Ovary (tissue), 9 donors: ENCODE data around the gene TENM4. TPM values are rescaled to one million over a fixed set of nuclear protein-coding genes. Genes with fewer than 3 reads are reported as not detected.

Experiments
- DNase-seq, 5 donors: peaks; one replicate each; pipeline ENCODE4 v3.0.0-alpha.2; 2019 to 2020
- H3K27ac ChIP-seq, 2 donors: fragments of 200-600 bp; one replicate each; pipeline versions ENCODE4 v1.5.1 to v1.8.0; 2019 to 2022
- H3K27me3 ChIP-seq: fragments of 200-600 bp; one replicate; pipeline ENCODE4 v1.8.0; 2022
- H3K36me3 ChIP-seq: fragments of 200-600 bp; sonication (generic); one replicate; pipeline ENCODE4 v1.5.1; 2019
- H3K4me1 ChIP-seq: one replicate; pipeline ENCODE4 v1.8.1; 2013; ENCODE audit warnings: mild to moderate bottlenecking, moderate library complexity; ENCODE audit not compliant: insufficient read depth
- H3K4me3 ChIP-seq: fragments of 200-600 bp; sonication (generic); one replicate; pipeline ENCODE4 v1.5.1; 2017
- H3K9me3 ChIP-seq, 2 donors: fragments of 200-600 bp in 1 of 2; sonication (generic) in 1 of 2; one replicate each; pipeline versions ENCODE4 v1.5.1 to v1.8.1; 2013 to 2019; ENCODE audit warnings: mild to moderate bottlenecking in 1 of 2, moderate library complexity in 1 of 2
- EP300 ChIP-seq: sonication (generic); formaldehyde crosslinking; IDR thresholded peaks from one replicate; pipeline ENCODE4 v1.6.1; 2017; ENCODE audit warnings: antibody characterized with exemption
- POLR2A ChIP-seq: fragments of 450-650 bp; IDR thresholded peaks from one replicate; pipeline ENCODE4 v1.6.1; 2017; ENCODE audit warnings: antibody characterized with exemption, mild to moderate bottlenecking, moderate library complexity
- WGBS, 3 donors: extraction: QIAGEN DNeasy Blood & Tissue Kit in 1 of 3; methylation state at CpG; one replicate each; pipeline versions ENCODE4 v1.1.5 to v1.1.7; 2013 to 2017; 5-methylcytosine and 5-hydroxymethylcytosine counted together
- intact Hi-C, 4 donors: fragments of 100-400 bp; cut with DNase I; formaldehyde crosslinking; loops; one replicate each; pipeline versions ENCODE4 v1.11.0 to v1.15.1; 2022 to 2023
- polyA plus RNA-seq, 2 donors: library from polyadenylated mRNA; stranded (reverse); fragments of 200-250 nt in 1 of 2; fragments of 350-450 nt in 1 of 2; fragmentation: Illumina TruSeq in 1 of 2; extraction: RNeasy Lipid Tissue Mini Kit (QIAGEN cat#74804) in 1 of 2; gene quantifications; one replicate each; pipeline ENCODE4 v1.2.3, GENCODE V29; 2013 to 2014
- total RNA-seq, 7 donors: library from RNA; depleted of rRNA in 2 of 7; stranded (reverse); fragments of >200 nt in 2 of 7; fragmentation: NEBNext Ultra II Directional in 3 of 7; extraction: Animal tissue kit (Norgen Biotek cat#: 25700) in 3 of 7; gene quantifications; one replicate each; pipeline versions ENCODE4 v1.1.0 to v1.2.4, GENCODE V29; 2016 to 2023
- TF ChIP-seq, protein P1 (sequence below), 3 donors: fragments of 450-650 bp in 2 of 3; fragments of 200-600 bp in 1 of 3; IDR thresholded peaks; one replicate each; pipeline versions ENCODE4 v1.5.1 to v1.8.0; 2016 to 2022; ENCODE audit warnings: antibody characterized with exemption in 3 of 3, mild to moderate bottlenecking in 1 of 3
- donor health status: DM: no; HTN: no; CAD: no; lungs with moderate emphysema.
- donor health status: DM: no; HTN: no; CAD: no.
- donor health status: Bipolar disorder and iron deficiency.
- donor health status: DM: yes; HTN: yes; CAD: no.
- donor health status: DM: no; HTN: no; CAD: no.
- donor health status: DM: yes; HTN: yes; CAD: no.

The TENM4 gene
- total and polyA plus RNA-seq, 9 donors: 11.0 to 206 (median 107) TPM

DNA sequence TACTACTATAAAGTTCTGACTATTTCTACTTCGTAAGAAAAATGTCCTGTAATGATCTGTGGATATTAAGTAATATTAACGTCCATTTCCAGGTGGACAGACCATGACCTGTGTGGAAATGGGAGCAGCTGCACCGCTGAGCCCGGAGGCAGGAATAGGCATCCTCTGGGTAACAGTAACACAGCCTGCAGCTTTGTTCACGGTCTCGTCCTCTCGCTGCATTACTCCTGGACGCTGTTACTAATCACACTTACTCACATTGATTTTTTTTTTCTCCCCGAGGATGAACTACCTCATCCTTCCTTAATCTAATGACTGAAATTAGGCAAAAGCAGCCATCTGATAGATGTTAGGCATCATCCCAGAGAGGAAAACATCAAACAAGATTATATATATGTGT, 520.5 kb downstream of the TENM4 start:
- Histone ChIP-seq H3K9me3 (no peaks in the 10 kb centered on the region), H3K27me3 (no peaks in the 10 kb centered on the region), H3K4me1 (no peaks in the 10 kb centered on the region), H3K27ac (no peak overlapping the region), H3K36me3 (no peaks in the 10 kb centered on the region), H3K4me3 (no peak overlapping the region)
- 74 to 93% (median 76%) methylated on average over 9 of the region's 9 CpGs for WGBS, 3 donors
- DNase-seq: no peak
- intact Hi-C loops: no loop called here
- no peak for TF ChIP-seq EP300
- TF ChIP-seq, protein P1, sequence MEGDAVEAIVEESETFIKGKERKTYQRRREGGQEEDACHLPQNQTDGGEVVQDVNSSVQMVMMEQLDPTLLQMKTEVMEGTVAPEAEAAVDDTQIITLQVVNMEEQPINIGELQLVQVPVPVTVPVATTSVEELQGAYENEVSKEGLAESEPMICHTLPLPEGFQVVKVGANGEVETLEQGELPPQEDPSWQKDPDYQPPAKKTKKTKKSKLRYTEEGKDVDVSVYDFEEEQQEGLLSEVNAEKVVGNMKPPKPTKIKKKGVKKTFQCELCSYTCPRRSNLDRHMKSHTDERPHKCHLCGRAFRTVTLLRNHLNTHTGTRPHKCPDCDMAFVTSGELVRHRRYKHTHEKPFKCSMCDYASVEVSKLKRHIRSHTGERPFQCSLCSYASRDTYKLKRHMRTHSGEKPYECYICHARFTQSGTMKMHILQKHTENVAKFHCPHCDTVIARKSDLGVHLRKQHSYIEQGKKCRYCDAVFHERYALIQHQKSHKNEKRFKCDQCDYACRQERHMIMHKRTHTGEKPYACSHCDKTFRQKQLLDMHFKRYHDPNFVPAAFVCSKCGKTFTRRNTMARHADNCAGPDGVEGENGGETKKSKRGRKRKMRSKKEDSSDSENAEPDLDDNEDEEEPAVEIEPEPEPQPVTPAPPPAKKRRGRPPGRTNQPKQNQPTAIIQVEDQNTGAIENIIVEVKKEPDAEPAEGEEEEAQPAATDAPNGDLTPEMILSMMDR (IDR thresholded peaks at IDR 0.05): no peak
- no peak for TF ChIP-seq POLR2A

DNA sequence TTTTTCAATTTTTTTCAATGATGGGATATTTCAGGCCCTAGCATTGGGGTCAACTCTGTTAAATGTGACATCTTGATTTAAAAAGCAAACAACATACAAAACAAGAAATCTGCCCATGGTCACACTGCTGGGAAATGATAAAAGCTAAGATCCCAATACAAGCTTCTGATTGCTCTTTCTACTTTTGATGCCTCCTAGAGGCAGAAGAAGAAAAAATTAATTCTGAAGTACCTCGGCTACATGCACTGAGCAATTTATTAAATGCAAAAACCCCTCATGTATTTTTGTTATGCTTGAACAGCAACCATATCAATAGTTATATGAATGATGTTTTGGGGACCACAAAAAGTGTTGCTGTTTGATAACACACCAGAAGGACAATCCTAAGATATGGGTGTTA, 524.1 kb downstream of the TENM4 start:
- intact Hi-C loops: no loop called here
- Histone ChIP-seq H3K27me3 (no peaks in the 10 kb centered on the region), H3K4me3 (no peak overlapping the region), H3K36me3 (no peaks in the 10 kb centered on the region), H3K4me1 (no peaks in the 10 kb centered on the region), H3K9me3 (no peaks in the 10 kb centered on the region), H3K27ac (no peak overlapping the region)
- 91 to 97% (median 93%) methylated on average over 1 of the region's 1 CpG for WGBS, 3 donors
- no peak for DNase-seq
- TF ChIP-seq, protein P1 (IDR thresholded peaks at IDR 0.05): no peak
- TF ChIP-seq POLR2A (no peak), EP300 (no peak)

DNA sequence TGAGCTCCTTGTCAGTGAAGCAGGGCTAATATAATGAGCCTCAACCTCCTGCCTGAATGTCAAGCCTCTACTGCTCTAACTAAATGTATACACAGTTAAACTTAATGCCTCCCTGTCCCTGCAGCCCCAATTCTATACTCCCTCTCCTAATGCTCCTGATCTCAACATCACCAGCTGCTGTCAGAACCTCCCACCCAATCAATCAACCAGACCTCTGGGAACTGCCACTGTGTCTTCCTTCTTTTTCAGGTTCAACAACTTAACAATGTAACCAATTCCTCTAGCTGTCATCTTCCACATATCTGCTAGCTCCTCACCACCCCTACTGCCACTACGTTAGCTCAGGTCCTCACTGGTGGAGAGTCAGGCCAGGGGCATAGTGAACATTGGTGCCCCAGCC, 526.3 kb downstream of the TENM4 start:
- no peaks in the 10 kb centered on the region for H3K9me3 ChIP-seq
- no peak overlapping the region for H3K4me3 ChIP-seq
- 42 to 96% (median 92%) methylated on average over 1 of the region's 1 CpG for WGBS, 3 donors
- intact Hi-C loops: no loop called here
- no peak overlapping the region for H3K27ac ChIP-seq
- H3K27me3 ChIP-seq: no peaks in the 10 kb centered on the region
- no peak for DNase-seq
- no peaks in the 10 kb centered on the region for H3K36me3 ChIP-seq
- H3K4me1 ChIP-seq: no peaks in the 10 kb centered on the region
- TF ChIP-seq, protein P1 (IDR thresholded peaks at IDR 0.05): no peak
- no peak for TF ChIP-seq POLR2A
- no peak for TF ChIP-seq EP300

DNA sequence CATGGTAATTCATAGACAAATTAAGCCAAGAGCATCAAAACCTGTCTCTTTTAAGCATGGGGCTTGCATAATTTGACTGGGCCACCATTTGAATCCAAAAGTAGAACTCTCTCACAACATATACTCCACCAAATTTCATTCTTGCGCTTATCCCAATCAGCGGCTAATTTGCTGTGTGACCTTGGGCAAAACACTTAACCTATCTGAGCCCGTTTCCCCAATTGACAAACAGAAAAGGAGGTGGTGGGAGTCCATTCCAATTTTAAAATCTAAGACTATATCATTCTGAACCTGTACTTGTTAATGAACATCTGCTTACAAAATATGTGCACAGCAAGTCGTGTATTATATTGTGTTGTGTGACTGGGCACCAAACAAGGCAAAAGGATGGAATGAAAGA, 528.1 kb downstream of the TENM4 start:
- 88 to 92% (median 90%) methylated on average over 4 of the region's 4 CpGs for WGBS, 3 donors
- no peaks in the 10 kb centered on the region for H3K27me3 ChIP-seq
- intact Hi-C loops: no loop called here
- TF ChIP-seq, protein P1 (IDR thresholded peaks at IDR 0.05): no peak
- no peak for TF ChIP-seq EP300
- no peak for TF ChIP-seq POLR2A
- no peak for DNase-seq
- no peaks in the 10 kb centered on the region for H3K9me3 ChIP-seq
- H3K27ac ChIP-seq: no peak overlapping the region
- no peak overlapping the region for H3K4me3 ChIP-seq
- no peaks in the 10 kb centered on the region for H3K4me1 ChIP-seq
- H3K36me3 ChIP-seq: no peaks in the 10 kb centered on the region

DNA sequence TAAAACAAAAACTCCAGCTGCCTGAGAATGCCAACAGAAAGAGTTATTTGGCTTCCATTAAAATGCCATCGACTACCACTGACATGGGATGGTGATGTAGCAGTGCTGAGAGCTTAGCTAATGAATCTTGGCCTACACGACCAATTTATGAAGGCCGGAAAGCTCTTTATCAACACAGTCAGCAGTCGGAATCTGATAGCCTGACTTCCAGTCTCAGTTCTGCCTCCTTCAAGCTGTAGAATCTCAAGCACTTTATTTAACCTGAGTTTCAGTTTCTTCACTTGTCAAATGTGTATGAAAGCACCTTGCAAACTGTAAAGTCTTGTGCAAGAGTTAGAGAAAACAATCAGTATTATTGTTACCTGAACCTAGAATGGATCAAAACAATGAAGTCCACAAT, 530.5 kb downstream of the TENM4 start:
- H3K36me3 ChIP-seq: no peaks in the 10 kb centered on the region
- H3K9me3 ChIP-seq: no peaks in the 10 kb centered on the region
- H3K27me3 ChIP-seq: no peaks in the 10 kb centered on the region
- WGBS, 3 donors: 81 to 83% (median 81%) methylated on average over 4 of the region's 4 CpGs
- no peak overlapping the region for H3K4me3 ChIP-seq
- H3K27ac ChIP-seq: no peak overlapping the region
- TF ChIP-seq EP300 (no peak), POLR2A (no peak)
- TF ChIP-seq, protein P1 (IDR thresholded peaks at IDR 0.05): no peak
- no peak for DNase-seq
- no peaks in the 10 kb centered on the region for H3K4me1 ChIP-seq
- intact Hi-C loops: no loop called here
